Urinary bladder (tissue), 4 donors: ENCODE measurements around the gene DAPL1. TPM values are rescaled to one million over a fixed set of nuclear protein-coding genes. Genes with fewer than 3 reads are reported as not detected.

Experiments
- DNase-seq: peaks from one replicate; pipeline ENCODE4 v3.0.0-alpha.2; 2015; ENCODE audit errors: extremely low spot score
- H3K27ac ChIP-seq: one replicate; pipeline ENCODE4 v1.5.1; 2013; ENCODE audit warnings: low read depth, mild to moderate bottlenecking, moderate library complexity
- H3K36me3 ChIP-seq: one replicate; pipeline ENCODE4 v1.6.1; 2013; ENCODE audit warnings: mild to moderate bottlenecking, moderate library complexity; ENCODE audit not compliant: insufficient read depth
- H3K4me1 ChIP-seq: one replicate; pipeline ENCODE4 v1.6.1; 2013; ENCODE audit warnings: mild to moderate bottlenecking, moderate library complexity; ENCODE audit not compliant: insufficient read depth
- H3K4me3 ChIP-seq: one replicate; pipeline ENCODE4 v1.5.1; 2013; ENCODE audit warnings: low read depth, low read length
- WGBS: extraction: QIAGEN DNeasy Blood & Tissue Kit; methylation state at CpG from one replicate; pipeline ENCODE4 v1.1.7; 2013; 5-methylcytosine and 5-hydroxymethylcytosine counted together
- polyA plus RNA-seq: library from polyadenylated mRNA; stranded (reverse); fragments of 200-250 nt; gene quantifications from one replicate; pipeline ENCODE4 v1.2.3, GENCODE V29; 2013
- total RNA-seq: library from RNA; depleted of rRNA; stranded (reverse); fragments of >200 nt; gene quantifications from one replicate; pipeline ENCODE4 v1.2.3, GENCODE V29; 2014
- donor health status: healthy with polysubstance abuse.
- donor health status: healthy.

DAPL1 gene
- total and polyA plus RNA-seq, 2 donors = 0.68 TPM; not detected in 1

- H3K27ac ChIP-seq = no peak overlapping the region
- 75% methylated on average over 3 of the region's 3 CpGs for WGBS
- H3K36me3 ChIP-seq = no peaks in the 10 kb centered on the region
- no peaks in the 10 kb centered on the region for H3K4me1 ChIP-seq
- DNase-seq = no peak
- no peak overlapping the region for H3K4me3 ChIP-seq
These were observed 22.5 kb downstream of the DAPL1 start for GRCh38 chr2:158817588-158817987.

- Histone ChIP-seq H3K4me1 (no peaks in the 10 kb centered on the region), H3K36me3 (no peaks in the 10 kb centered on the region), H3K27ac (no peak overlapping the region), H3K4me3 (no peak overlapping the region)
- no peak for DNase-seq
- WGBS = 70% methylated on average over 3 of the region's 3 CpGs
These were observed 23.4 kb downstream of the DAPL1 start for GRCh38 chr2:158818511-158818910.

GRCh38 chr2:158822193-158822592 lies 27.1 kb downstream of the DAPL1 start:
- H3K27ac ChIP-seq = no peak overlapping the region
- H3K4me3 ChIP-seq = no peak overlapping the region
- WGBS = 78% methylated on average over 13 of the region's 13 CpGs
- H3K36me3 ChIP-seq = no peaks in the 10 kb centered on the region
- H3K4me1 ChIP-seq = no peaks in the 10 kb centered on the region
- DNase-seq = no peak

GRCh38 chr2:158823486-158824237 lies 28.5 kb downstream of the DAPL1 start:
- 74% methylated on average over 10 of the region's 10 CpGs for WGBS
- no peak overlapping the region for H3K4me3 ChIP-seq
- no peak overlapping the region for H3K27ac ChIP-seq
- no peak for DNase-seq
- no peaks in the 10 kb centered on the region for H3K36me3 ChIP-seq
- peaks cover 2% of the 10 kb centered on the region for H3K4me1 ChIP-seq

- Histone ChIP-seq H3K36me3 (no peaks in the 10 kb centered on the region), H3K4me1 (peaks cover 4% of the 10 kb centered on the region), H3K4me3 (no peak overlapping the region), H3K27ac (no peak overlapping the region)
- no peak for DNase-seq
- 90% methylated on average over 3 of the region's 3 CpGs for WGBS
These were observed 29.9 kb downstream of the DAPL1 start for GRCh38 chr2:158825021-158825420.

GRCh38 chr2:158826965-158827364 lies 31.8 kb downstream of the DAPL1 start:
- Histone ChIP-seq H3K4me1 (peaks cover 4% of the 10 kb centered on the region), H3K27ac (no peak overlapping the region), H3K36me3 (no peaks in the 10 kb centered on the region), H3K4me3 (no peak overlapping the region)
- DNase-seq = no peak
- WGBS = 97% methylated on average over 3 of the region's 3 CpGs

GRCh38 chr2:158828378-158829164 lies 33.5 kb downstream of the DAPL1 start:
- Histone ChIP-seq H3K4me1 (peaks cover 4% of the 10 kb centered on the region), H3K4me3 (no peak overlapping the region), H3K36me3 (no peaks in the 10 kb centered on the region), H3K27ac (no peak overlapping the region)
- DNase-seq = no peak
- WGBS = 46% methylated on average over 4 of the region's 4 CpGs

- DNase-seq = no peak
- Histone ChIP-seq H3K36me3 (no peaks in the 10 kb centered on the region), H3K4me3 (no peak overlapping the region), H3K27ac (no peak overlapping the region), H3K4me1 (peaks cover 4% of the 10 kb centered on the region)
- 91% methylated on average over 4 of the region's 4 CpGs for WGBS
These were observed 34.0 kb downstream of the DAPL1 start for GRCh38 chr2:158829167-158829566.

- DNase-seq = no peak
- Histone ChIP-seq H3K4me3 (no peak overlapping the region), H3K36me3 (no peaks in the 10 kb centered on the region), H3K27ac (no peak overlapping the region), H3K4me1 (peaks cover 4% of the 10 kb centered on the region)
- WGBS = 44% methylated on average over 4 of the region's 4 CpGs
These were observed 35.1 kb downstream of the DAPL1 start for GRCh38 chr2:158830201-158830600.

- no peaks in the 10 kb centered on the region for H3K4me1 ChIP-seq
- no peak overlapping the region for H3K27ac ChIP-seq
- H3K36me3 ChIP-seq = no peaks in the 10 kb centered on the region
- DNase-seq = no peak
- WGBS = 95% methylated on average over 3 of the region's 3 CpGs
- H3K4me3 ChIP-seq = no peak overlapping the region
These were observed 40.3 kb downstream of the DAPL1 start for GRCh38 chr2:158835431-158835830.

GRCh38 chr2:158837645-158838044 lies 42.5 kb downstream of the DAPL1 start:
- DNase-seq = no peak
- Histone ChIP-seq H3K27ac (no peak overlapping the region), H3K4me1 (no peaks in the 10 kb centered on the region), H3K36me3 (no peaks in the 10 kb centered on the region), H3K4me3 (no peak overlapping the region)
- WGBS = 86% methylated on average over 2 of the region's 2 CpGs

- no peak for DNase-seq
- no peaks in the 10 kb centered on the region for H3K36me3 ChIP-seq
- H3K27ac ChIP-seq = no peak overlapping the region
These were observed 46.7 kb downstream of the DAPL1 start for GRCh38 chr2:158841850-158842249.

GRCh38 chr2:158845444-158845843 lies 50.3 kb downstream of the DAPL1 start:
- H3K4me1 ChIP-seq = no peaks in the 10 kb centered on the region
- H3K4me3 ChIP-seq = no peak overlapping the region
- no peak overlapping the region for H3K27ac ChIP-seq
- no peak for DNase-seq
- H3K36me3 ChIP-seq = no peaks in the 10 kb centered on the region

More at GRCh38 chr2:158841850-158842249, 46.7 kb downstream of the DAPL1 start:
- no peak overlapping the region for H3K4me3 ChIP-seq
- H3K4me1 ChIP-seq = no peaks in the 10 kb centered on the region

GRCh38 chr2:158845859-158846258 lies 50.7 kb downstream of the DAPL1 start:
- no peaks in the 10 kb centered on the region for H3K36me3 ChIP-seq
- H3K4me1 ChIP-seq = no peaks in the 10 kb centered on the region
- no peak for DNase-seq
- WGBS = 47% methylated on average over 3 of the region's 3 CpGs
- no peak overlapping the region for H3K27ac ChIP-seq
- H3K4me3 ChIP-seq = no peak overlapping the region
